Osteocyte (in vitro differentiated cells): ENCODE measurements around the gene PLTP. TPM values are rescaled to one million over a fixed set of nuclear protein-coding genes. Genes with fewer than 3 reads are reported as not detected.
A peak's percentile ranks its signal among the peaks of the same experiment; 100 is the strongest.

Experiments used
- DNase-seq: peaks from one replicate; pipeline ENCODE4 v3.0.0; 2021; ENCODE audit warnings: mixed read lengths; ENCODE audit not compliant: unreplicated experiment; ENCODE audit errors: extremely low spot score
- H3K27ac Mint-ChIP-seq: one replicate; pipeline ENCODE4 v1.8.0; 2021; ENCODE audit warnings: mild to moderate bottlenecking, mixed read lengths; ENCODE audit not compliant: unreplicated experiment
- H3K27me3 Mint-ChIP-seq: one replicate; pipeline ENCODE4 v1.8.0; 2021; ENCODE audit warnings: mixed read lengths; ENCODE audit not compliant: unreplicated experiment
- H3K36me3 Mint-ChIP-seq: one replicate; pipeline ENCODE4 v1.8.0; 2021; ENCODE audit warnings: mixed read lengths; ENCODE audit not compliant: unreplicated experiment
- H3K4me1 Mint-ChIP-seq: one replicate; pipeline ENCODE4 v1.8.0; 2021; ENCODE audit warnings: mixed read lengths; ENCODE audit not compliant: unreplicated experiment
- H3K4me3 Mint-ChIP-seq: one replicate; pipeline ENCODE4 v1.8.0; 2021; ENCODE audit warnings: mild to moderate bottlenecking, moderate library complexity, mixed read lengths; ENCODE audit not compliant: unreplicated experiment
- H3K9me3 Mint-ChIP-seq: one replicate; pipeline ENCODE4 v1.8.0; 2021; ENCODE audit warnings: mixed read lengths; ENCODE audit not compliant: unreplicated experiment
- total RNA-seq: library from RNA; stranded (reverse); gene quantifications from 2 replicates; pipeline ENCODE4 v1.2.1, GENCODE V29; 2021
- TF ChIP-seq, protein P1 (sequence below): fragments of 200-600 bp; sonication (generic); IDR thresholded peaks from 2 replicates; pipeline ENCODE4 v1.5.0; 2021; ENCODE audit warnings: antibody characterized with exemption, mild to moderate bottlenecking, moderate library complexity

PLTP gene
- total RNA-seq, 1 donor from 2014 or later, result 195 TPM

DNA sequence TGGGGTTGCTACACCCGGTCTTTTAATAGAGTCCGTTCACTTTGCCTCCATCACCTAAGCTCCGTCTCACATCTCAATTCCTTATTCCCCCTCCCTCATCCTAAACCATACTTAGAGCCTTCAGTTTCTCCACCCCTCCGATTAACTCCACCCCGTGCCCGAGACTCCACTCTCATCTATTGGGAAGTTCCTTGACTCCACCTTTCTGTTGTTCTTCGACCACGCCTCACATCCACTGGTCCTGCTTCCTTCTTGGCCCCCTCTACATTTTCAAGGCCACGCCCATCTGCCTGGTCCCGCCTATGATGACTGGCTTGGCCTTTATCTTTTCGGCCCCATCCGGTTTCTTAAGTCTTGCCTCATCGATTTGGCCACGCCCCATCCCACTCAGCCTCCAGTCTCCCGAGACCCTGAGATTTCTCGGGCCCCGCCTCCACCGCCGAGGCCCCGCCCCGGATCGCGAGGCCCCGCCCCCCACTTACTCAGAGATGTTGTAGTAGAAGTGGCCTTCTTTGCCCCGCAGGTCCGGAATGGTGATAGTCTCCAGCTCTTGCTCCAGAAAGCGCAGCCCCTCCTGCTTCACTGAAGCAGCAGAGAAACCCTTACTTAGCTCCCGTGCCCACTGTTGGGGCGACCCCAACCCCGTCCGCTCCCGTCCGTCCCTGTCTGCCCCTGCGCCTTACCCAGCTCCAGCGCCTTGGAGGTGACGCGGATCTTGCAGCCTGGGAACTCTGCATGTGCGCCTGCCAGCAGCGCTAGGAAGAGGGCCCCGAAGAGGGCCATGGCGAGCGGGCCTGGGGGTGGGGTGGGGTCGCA lies 1.1 kb downstream of the PLTP start:
- H3K36me3 Mint-ChIP-seq, result peaks cover 7% of the 10 kb centered on the region
- peak; percentile 98 for DNase-seq
- no peaks in the 10 kb centered on the region for H3K9me3 Mint-ChIP-seq
- no peaks in the 10 kb centered on the region for H3K27me3 Mint-ChIP-seq
- H3K4me1 Mint-ChIP-seq, result peaks cover 22% of the 10 kb centered on the region
- TF ChIP-seq, protein P1, sequence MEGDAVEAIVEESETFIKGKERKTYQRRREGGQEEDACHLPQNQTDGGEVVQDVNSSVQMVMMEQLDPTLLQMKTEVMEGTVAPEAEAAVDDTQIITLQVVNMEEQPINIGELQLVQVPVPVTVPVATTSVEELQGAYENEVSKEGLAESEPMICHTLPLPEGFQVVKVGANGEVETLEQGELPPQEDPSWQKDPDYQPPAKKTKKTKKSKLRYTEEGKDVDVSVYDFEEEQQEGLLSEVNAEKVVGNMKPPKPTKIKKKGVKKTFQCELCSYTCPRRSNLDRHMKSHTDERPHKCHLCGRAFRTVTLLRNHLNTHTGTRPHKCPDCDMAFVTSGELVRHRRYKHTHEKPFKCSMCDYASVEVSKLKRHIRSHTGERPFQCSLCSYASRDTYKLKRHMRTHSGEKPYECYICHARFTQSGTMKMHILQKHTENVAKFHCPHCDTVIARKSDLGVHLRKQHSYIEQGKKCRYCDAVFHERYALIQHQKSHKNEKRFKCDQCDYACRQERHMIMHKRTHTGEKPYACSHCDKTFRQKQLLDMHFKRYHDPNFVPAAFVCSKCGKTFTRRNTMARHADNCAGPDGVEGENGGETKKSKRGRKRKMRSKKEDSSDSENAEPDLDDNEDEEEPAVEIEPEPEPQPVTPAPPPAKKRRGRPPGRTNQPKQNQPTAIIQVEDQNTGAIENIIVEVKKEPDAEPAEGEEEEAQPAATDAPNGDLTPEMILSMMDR, result no peak
- H3K4me3 Mint-ChIP-seq, result peak overlapping the region; percentile 72
- H3K27ac Mint-ChIP-seq, result peak overlapping the region; percentile 92

DNA sequence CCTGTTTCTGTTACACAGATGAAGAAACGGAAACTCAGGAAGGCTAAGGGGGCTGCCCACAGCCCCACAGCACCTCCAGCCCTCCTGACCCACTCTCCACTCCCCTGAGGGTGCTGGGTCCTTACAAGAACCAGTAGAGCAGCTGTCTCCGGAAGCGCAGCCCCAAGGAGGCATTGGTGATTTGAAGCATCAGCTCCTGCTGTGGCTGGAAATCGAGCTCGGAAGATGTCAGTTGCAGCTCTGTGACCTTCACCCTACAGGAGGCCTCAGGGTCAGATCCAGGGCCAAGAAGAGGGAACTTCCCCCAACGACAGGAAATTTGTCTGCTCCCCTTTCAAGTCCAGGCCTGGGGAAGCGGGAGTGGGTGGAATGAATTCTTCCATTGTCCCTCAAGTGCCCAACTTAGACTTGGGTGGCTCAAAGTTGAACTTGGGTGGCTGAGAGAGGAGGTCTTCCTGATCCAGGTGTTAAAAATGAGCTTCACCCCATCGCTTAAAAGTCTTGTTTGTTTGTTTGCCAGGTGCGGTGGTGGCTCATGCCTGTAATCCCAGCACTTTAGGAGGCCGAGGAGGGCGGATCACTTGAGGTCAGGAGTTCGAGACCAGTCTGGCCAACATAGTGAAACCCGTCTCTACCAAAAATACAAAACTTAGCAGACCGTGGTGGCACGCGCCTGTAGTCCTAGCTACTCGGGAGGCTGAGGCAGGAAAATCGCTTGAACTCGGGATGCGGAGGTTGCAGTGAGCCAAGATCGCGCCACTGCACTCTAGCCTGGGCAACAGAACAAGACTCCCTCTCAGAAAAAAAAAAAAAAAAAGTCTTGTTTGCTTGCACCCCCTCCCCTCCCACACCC lies 1.9 kb downstream of the PLTP start:
- H3K27ac Mint-ChIP-seq, result peak overlapping the region; percentile 73
- peaks cover 22% of the 10 kb centered on the region for H3K4me1 Mint-ChIP-seq
- H3K36me3 Mint-ChIP-seq, result peaks cover 10% of the 10 kb centered on the region

DNA sequence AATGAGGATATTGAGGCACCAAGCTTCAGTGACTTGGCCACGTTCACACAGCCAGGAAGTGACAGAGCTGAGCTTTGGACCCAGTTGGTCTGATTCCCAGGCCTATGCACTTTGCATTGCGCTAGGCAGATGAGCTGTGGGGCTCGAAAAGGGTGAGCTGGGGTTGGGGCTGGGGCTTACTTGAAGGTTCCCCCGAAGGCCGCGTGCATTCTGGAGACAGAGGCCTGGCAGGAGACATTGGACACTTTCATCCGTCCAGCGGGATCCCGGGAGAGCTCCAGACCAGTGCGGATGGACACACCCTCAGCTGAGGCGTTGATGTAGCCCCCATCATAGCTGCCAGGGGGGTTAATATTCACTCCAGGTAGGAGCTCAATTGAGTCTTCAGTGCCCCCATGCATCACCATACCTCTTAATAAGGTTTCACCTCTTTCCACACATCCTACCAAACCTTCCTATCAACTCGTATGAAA lies 2.6 kb downstream of the PLTP start:
- Mint-ChIP-seq H3K27me3 (no peaks in the 10 kb centered on the region), H3K4me3 (no peak overlapping the region), H3K4me1 (peaks cover 22% of the 10 kb centered on the region), H3K9me3 (no peaks in the 10 kb centered on the region), H3K27ac (peak overlapping the region; percentile 67), H3K36me3 (peaks cover 17% of the 10 kb centered on the region)
- no peak for DNase-seq
- TF ChIP-seq, protein P1, result no peak

More for the DNA sequence above, 1.9 kb downstream of the PLTP start:
- no peak for DNase-seq
- TF ChIP-seq, protein P1, result no peak
- H3K4me3 Mint-ChIP-seq, result peak overlapping the region; percentile 72
- H3K9me3 Mint-ChIP-seq, result no peaks in the 10 kb centered on the region
- no peaks in the 10 kb centered on the region for H3K27me3 Mint-ChIP-seq

DNA sequence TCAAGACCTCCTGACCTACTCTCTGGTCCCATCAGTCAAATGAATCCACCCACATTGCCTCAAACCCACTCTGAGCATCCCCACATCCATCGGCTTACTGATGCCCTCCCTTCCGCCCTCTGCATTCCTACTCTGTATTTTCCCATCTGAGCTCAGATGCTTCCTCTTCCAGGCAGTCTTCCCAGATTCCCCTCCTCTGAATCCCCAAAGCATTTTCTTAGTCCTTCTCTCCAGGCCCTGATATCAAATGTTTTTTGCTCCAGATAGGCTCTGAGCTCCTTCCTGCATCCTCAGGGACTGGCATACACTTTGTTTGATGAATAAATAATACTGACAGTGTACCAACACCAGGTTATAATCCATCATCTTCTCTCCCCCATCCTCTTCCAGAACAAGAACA lies 3.9 kb downstream of the PLTP start:
- H3K27me3 Mint-ChIP-seq, result no peaks in the 10 kb centered on the region
- TF ChIP-seq, protein P1, result no peak
- H3K36me3 Mint-ChIP-seq, result peaks cover 23% of the 10 kb centered on the region
- H3K4me3 Mint-ChIP-seq, result no peak overlapping the region
- DNase-seq, result no peak
- peaks cover 22% of the 10 kb centered on the region for H3K4me1 Mint-ChIP-seq
- H3K9me3 Mint-ChIP-seq, result no peaks in the 10 kb centered on the region
- no peak overlapping the region for H3K27ac Mint-ChIP-seq
